ENCODE results near the gene CDH23. TPM values are rescaled to one million over a fixed set of nuclear protein-coding genes. Genes with fewer than 3 reads are reported as not detected.

The CDH23 gene
- total and polyA plus RNA-seq, 10 of the 15 experiments (the other 5 are each of a cell fraction or from before 2014, with no cell fraction given): 0.09 to 0.40 (median 0.15) TPM; not detected in 1

GRCh38 chr10:71513540-71513853, 116.8 kb downstream of the CDH23 start:
- Histone ChIP-seq H3K27me3 (replicated peaks in 1 of 2; ENCODE audit: control insufficient read depth in 2 of 2, insufficient read depth in 2 of 2, low read length in 1 of 2) (no peaks in the 10 kb centered on the region; a peak in 3 of 4 replicates), H3K9ac (ENCODE audit: control insufficient read depth, insufficient read depth, low read length) (no peak overlapping the region), H4K20me1 (ENCODE audit: control insufficient read depth, insufficient read depth) (no peaks in the 10 kb centered on the region), H3K4me1 (ENCODE audit: control insufficient read depth, insufficient read depth, low read length) (no peaks in the 10 kb centered on the region), H3K4me2 (ENCODE audit: control insufficient read depth, insufficient read depth) (no peak overlapping the region), H3K27ac (ENCODE audit: control insufficient read depth, insufficient read depth) (no peak overlapping the region), H3K4me3 (no peak overlapping the region), H2AFZ (ENCODE audit: control insufficient read depth, low read depth, low read length) (no peak overlapping the region), H3K9me3 (replicated peaks; ENCODE audit: control insufficient read depth, insufficient read depth, low read length) (no peaks in the 10 kb centered on the region), H3K79me2 (ENCODE audit: control insufficient read depth, insufficient read depth, low read length) (no peaks in the 10 kb centered on the region), H3K36me3 (ENCODE audit: control insufficient read depth in 2 of 2, insufficient read depth in 2 of 2, low read length in 1 of 2) (no peaks in the 10 kb centered on the region)
- no TSS peak for BruUV-seq (replicated peaks)
- no peak for DNase-seq (ENCODE audit: low read depth, low spot score)
- in situ Hi-C loops (cut with MboI) (no loop called here), intact Hi-C loops (cut with micrococcal nuclease; ENCODE audit: unreplicated experiment) (no loop called here)
- no peak for FAIRE-seq
- 13% methylated on average over 2 of the region's 2 CpGs for WGBS (ENCODE audit: insufficient coverage, insufficient replicate concordance, low lambda C conversion rate, missing lambda C conversion rate)
- ATAC-seq: no peak
- ChIA-PET RAD21 (ENCODE audit: unreplicated experiment) (no interaction called here), CTCF (interaction anchor here (1.4 kb wide), 1 partner anchor 55 kb away, joined by 4 read pairs; no protein-coding TSS in a partner anchor), POLR2A (no interaction called here), SMC1A (ENCODE audit: uncharacterized antibody, unreplicated experiment) (no interaction called here)
- TF ChIP-seq ZZZ3 (IDR thresholded peaks at IDR 0.05; ENCODE audit: control insufficient read depth, insufficient read length, low read depth) (no peak), GATAD2B (conservative IDR thresholded peaks at IDR 0.05; ENCODE audit: low read depth) (no peak)

DNA sequence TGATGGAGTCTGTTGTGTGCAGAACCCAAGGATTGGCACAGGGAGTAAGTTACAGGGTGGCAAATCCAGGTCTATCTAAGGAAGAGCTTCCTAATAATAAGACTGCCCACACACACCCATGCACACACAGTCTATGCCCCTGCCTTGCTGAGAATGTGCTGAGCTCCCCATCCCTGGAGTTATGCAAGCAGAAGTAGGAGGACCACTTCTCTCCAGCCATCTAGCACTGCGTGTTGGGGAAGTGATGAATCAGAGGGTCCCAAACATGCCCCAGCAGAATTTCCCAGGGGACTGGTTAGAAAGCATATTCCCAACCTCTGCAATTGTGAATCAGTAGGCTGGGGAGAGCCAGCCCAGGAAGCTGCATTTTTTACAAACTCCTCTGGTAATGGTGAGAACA, 117.2 kb downstream of the CDH23 start:
- ChIA-PET RAD21 (ENCODE audit: unreplicated experiment) (no interaction called here), CTCF (interaction anchor here (1.2 to 1.4 kb wide), 2 partner anchors 55 to 244 kb away, joined by 3 to 4 read pairs; no protein-coding TSS in a partner anchor), POLR2A (interaction anchor here (0.5 kb wide), 1 partner anchor 700 kb away, joined by 3 read pairs; no protein-coding TSS in a partner anchor), SMC1A (ENCODE audit: uncharacterized antibody, unreplicated experiment) (no interaction called here)
- Histone ChIP-seq H3K4me3 (no peak overlapping the region), H3K27me3 (replicated peaks in 1 of 2; ENCODE audit: control insufficient read depth in 2 of 2, insufficient read depth in 2 of 2, low read length in 1 of 2) (no peaks in the 10 kb centered on the region; a peak in 3 of 4 replicates), H4K20me1 (ENCODE audit: control insufficient read depth, insufficient read depth) (no peaks in the 10 kb centered on the region), H2AFZ (ENCODE audit: control insufficient read depth, low read depth, low read length) (no peak overlapping the region), H3K36me3 (ENCODE audit: control insufficient read depth in 2 of 2, insufficient read depth in 2 of 2, low read length in 1 of 2) (no peaks in the 10 kb centered on the region), H3K27ac (ENCODE audit: control insufficient read depth, insufficient read depth) (no peak overlapping the region), H3K9ac (ENCODE audit: control insufficient read depth, insufficient read depth, low read length) (no peak overlapping the region), H3K79me2 (ENCODE audit: control insufficient read depth, insufficient read depth, low read length) (no peaks in the 10 kb centered on the region), H3K4me1 (ENCODE audit: control insufficient read depth, insufficient read depth, low read length) (no peaks in the 10 kb centered on the region), H3K4me2 (ENCODE audit: control insufficient read depth, insufficient read depth) (no peak overlapping the region), H3K9me3 (replicated peaks; ENCODE audit: control insufficient read depth, insufficient read depth, low read length) (no peaks in the 10 kb centered on the region)
- intact Hi-C loops (cut with micrococcal nuclease; ENCODE audit: unreplicated experiment): no loop called here
- DNase-seq (ENCODE audit: low read depth, low spot score) (no peak), FAIRE-seq (no peak), ATAC-seq (no peak)
- 0% methylated on average over 1 of the region's 1 CpG for WGBS (ENCODE audit: insufficient coverage, insufficient replicate concordance, low lambda C conversion rate, missing lambda C conversion rate)
- BruUV-seq (replicated peaks): no TSS peak
- in situ Hi-C loops (cut with MboI): no loop called here
- TF ChIP-seq SP1 (IDR thresholded peaks at IDR 0.05; ENCODE audit: low read depth, low read length) (no peak), ZNF592 (IDR thresholded peaks at IDR 0.05) (no peak), BCL11A (IDR thresholded peaks at IDR 0.05; ENCODE audit: low read depth, low read length) (no peak), EP300 (IDR thresholded peaks at IDR 0.05; ENCODE audit: borderline replicate concordance in 1 of 2, control insufficient read depth in 1 of 2, low read depth in 2 of 2, low read length in 2 of 2) (no peak), BACH1 (IDR thresholded peaks at IDR 0.05; ENCODE audit: borderline replicate concordance) (no peak), STAT3 (IDR thresholded peaks at IDR 0.05; ENCODE audit: low read depth, low read length) (no peak), SIN3A (IDR thresholded peaks at IDR 0.05; ENCODE audit: low read depth, low read length) (no peak), HCFC1 (IDR thresholded peaks at IDR 0.05; ENCODE audit: low read length) (no peak)
- TF ChIP-seq, protein P1, sequence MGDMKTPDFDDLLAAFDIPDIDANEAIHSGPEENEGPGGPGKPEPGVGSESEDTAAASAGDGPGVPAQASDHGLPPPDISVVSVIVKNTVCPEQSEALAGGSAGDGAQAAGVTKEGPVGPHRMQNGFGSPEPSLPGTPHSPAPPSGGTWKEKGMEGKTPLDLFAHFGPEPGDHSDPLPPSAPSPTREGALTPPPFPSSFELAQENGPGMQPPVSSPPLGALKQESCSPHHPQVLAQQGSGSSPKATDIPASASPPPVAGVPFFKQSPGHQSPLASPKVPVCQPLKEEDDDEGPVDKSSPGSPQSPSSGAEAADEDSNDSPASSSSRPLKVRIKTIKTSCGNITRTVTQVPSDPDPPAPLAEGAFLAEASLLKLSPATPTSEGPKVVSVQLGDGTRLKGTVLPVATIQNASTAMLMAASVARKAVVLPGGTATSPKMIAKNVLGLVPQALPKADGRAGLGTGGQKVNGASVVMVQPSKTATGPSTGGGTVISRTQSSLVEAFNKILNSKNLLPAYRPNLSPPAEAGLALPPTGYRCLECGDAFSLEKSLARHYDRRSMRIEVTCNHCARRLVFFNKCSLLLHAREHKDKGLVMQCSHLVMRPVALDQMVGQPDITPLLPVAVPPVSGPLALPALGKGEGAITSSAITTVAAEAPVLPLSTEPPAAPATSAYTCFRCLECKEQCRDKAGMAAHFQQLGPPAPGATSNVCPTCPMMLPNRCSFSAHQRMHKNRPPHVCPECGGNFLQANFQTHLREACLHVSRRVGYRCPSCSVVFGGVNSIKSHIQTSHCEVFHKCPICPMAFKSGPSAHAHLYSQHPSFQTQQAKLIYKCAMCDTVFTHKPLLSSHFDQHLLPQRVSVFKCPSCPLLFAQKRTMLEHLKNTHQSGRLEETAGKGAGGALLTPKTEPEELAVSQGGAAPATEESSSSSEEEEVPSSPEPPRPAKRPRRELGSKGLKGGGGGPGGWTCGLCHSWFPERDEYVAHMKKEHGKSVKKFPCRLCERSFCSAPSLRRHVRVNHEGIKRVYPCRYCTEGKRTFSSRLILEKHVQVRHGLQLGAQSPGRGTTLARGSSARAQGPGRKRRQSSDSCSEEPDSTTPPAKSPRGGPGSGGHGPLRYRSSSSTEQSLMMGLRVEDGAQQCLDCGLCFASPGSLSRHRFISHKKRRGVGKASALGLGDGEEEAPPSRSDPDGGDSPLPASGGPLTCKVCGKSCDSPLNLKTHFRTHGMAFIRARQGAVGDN (IDR thresholded peaks at IDR 0.05): no peak

Data from GM12878 (cell line).